ENCODE results near the gene QRICH1.

The QRICH1 gene

GRCh38 chr3:49017229-49017970 is 76.5 kb downstream of the QRICH1 start:
- Histone ChIP-seq H2BK120ac (ENCODE audit: insufficient read depth, low read length, poor library complexity) (no peak overlapping the region), H3K79me2 (ENCODE audit: control insufficient read depth, insufficient read depth, low read length, poor library complexity) (peaks cover 17% of the 10 kb centered on the region), H3K14ac (ENCODE audit: low read length) (peak overlapping the region; percentile 32), H2AFZ (ENCODE audit: insufficient read depth, low read length, poor library complexity) (peak overlapping the region; percentile 14), H3K4me1 (ENCODE audit: control insufficient read depth in 1 of 2, insufficient read depth in 2 of 2, low read length in 2 of 2) (peaks cover 7 to 17% of the 10 kb centered on the region in 2 experiments), H3K9me3 (ENCODE audit: insufficient read depth, low read depth, low read length) (peaks cover 2% of the 10 kb centered on the region), H3K9ac (ENCODE audit: low read length) (peak overlapping the region; percentile 67), H3K27ac (ENCODE audit: low read depth, low read length) (peak overlapping the region; percentile 59), H3K23ac (ENCODE audit: low read length) (no peak overlapping the region), H2BK5ac (ENCODE audit: low read depth, low read length, poor library complexity) (no peak overlapping the region), H4K8ac (ENCODE audit: low read depth, low read length) (peak overlapping the region; percentile 85), H2BK12ac (ENCODE audit: low read length) (no peak overlapping the region), H3K4ac (ENCODE audit: low read depth, low read length) (no peak overlapping the region), H3K27me3 (ENCODE audit: insufficient read depth, low read length) (no peaks in the 10 kb centered on the region), H3K4me3 (ENCODE audit: low read depth, low read length) (peak overlapping the region; percentile 88), H4K91ac (ENCODE audit: low read depth, low read length) (peak overlapping the region; percentile 67), H3K18ac (ENCODE audit: low read length) (peak overlapping the region; percentile 9), H3K36me3 (ENCODE audit: control insufficient read depth in 1 of 2, insufficient read depth in 2 of 2, low read length in 2 of 2) (peaks cover 46 to 48% of the 10 kb centered on the region in 2 experiments), H3K4me2 (ENCODE audit: low read length) (peak overlapping the region; percentile 86), H4K12ac (ENCODE audit: low read depth, low read length) (peak overlapping the region; percentile 3), H2AK5ac (ENCODE audit: low read length) (peak overlapping the region; percentile 9), H3K79me1 (ENCODE audit: low read length) (peaks cover 26% of the 10 kb centered on the region)
- peak in 1 of 2 donors; percentile 53 for DNase-seq
- WGBS (ENCODE audit: extremely low coverage, insufficient coverage, insufficient read length) = no CpG with 5 or more reads among the region's 23 CpGs

DNA sequence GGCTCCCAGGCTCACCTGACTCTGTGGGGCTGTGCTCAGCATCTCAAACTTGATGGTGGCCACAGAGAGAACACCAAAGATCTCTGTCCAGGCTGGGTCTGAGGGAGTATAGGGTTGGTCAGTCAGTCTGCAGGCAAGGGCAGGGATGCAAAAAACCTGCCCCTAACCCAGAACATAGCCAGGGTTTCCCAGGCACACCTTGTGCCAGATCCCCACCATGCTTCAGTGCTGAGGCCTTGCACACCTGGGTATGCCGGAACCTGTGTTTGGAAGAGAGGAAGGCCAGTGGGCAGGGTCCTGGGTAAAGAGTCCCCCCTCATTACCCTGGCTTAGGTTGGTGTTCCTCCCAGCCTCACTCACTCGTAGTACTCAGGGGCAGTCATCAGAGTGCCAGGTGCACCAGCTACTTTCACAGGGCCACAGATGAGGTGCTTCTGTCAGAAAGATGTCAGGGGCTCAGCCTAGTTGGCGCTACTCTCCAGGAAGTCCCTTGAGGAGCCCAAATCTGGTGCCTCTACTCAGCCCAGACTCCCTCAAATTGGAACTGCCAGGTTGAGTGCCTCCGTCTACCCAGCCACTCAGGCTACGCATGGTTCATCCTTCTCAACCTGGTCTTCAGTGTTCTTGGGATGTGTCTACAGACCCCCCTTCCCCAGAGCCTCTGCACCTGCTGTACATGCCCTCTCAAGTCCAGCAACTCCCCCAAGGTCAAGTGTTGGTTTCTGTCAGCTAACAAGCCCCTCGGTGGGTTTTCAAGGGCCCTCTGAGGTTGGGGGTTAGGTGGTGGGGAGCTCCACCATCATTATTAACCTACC is 77.2 kb downstream of the QRICH1 start:
- no peak for DNase-seq
- Histone ChIP-seq H3K27ac (ENCODE audit: low read depth, low read length) (no peak overlapping the region), H4K12ac (ENCODE audit: low read depth, low read length) (no peak overlapping the region), H2BK120ac (ENCODE audit: insufficient read depth, low read length, poor library complexity) (no peak overlapping the region), H2BK12ac (ENCODE audit: low read length) (no peak overlapping the region), H3K4me2 (ENCODE audit: low read length) (no peak overlapping the region), H3K23ac (ENCODE audit: low read length) (no peak overlapping the region), H3K79me2 (ENCODE audit: control insufficient read depth, insufficient read depth, low read length, poor library complexity) (peaks cover 12% of the 10 kb centered on the region), H3K14ac (ENCODE audit: low read length) (no peak overlapping the region), H3K4me1 (ENCODE audit: control insufficient read depth in 1 of 2, insufficient read depth in 2 of 2, low read length in 2 of 2) (peaks cover 6 to 16% of the 10 kb centered on the region in 2 experiments), H3K4me3 (ENCODE audit: low read depth, low read length) (no peak overlapping the region), H3K27me3 (ENCODE audit: insufficient read depth, low read length) (no peaks in the 10 kb centered on the region), H3K18ac (ENCODE audit: low read length) (no peak overlapping the region), H3K79me1 (ENCODE audit: low read length) (peaks cover 20% of the 10 kb centered on the region), H2AFZ (ENCODE audit: insufficient read depth, low read length, poor library complexity) (no peak overlapping the region), H2AK5ac (ENCODE audit: low read length) (no peak overlapping the region), H4K8ac (ENCODE audit: low read depth, low read length) (no peak overlapping the region), H3K4ac (ENCODE audit: low read depth, low read length) (no peak overlapping the region), H3K36me3 (ENCODE audit: control insufficient read depth in 1 of 2, insufficient read depth in 2 of 2, low read length in 2 of 2) (peaks cover 53 to 54% of the 10 kb centered on the region in 2 experiments), H3K9ac (ENCODE audit: low read length) (no peak overlapping the region), H2BK5ac (ENCODE audit: low read depth, low read length, poor library complexity) (no peak overlapping the region), H3K9me3 (ENCODE audit: insufficient read depth, low read depth, low read length) (peaks cover 2% of the 10 kb centered on the region), H4K91ac (ENCODE audit: low read depth, low read length) (no peak overlapping the region)
- WGBS (ENCODE audit: extremely low coverage, insufficient coverage, insufficient read length) = no CpG with 5 or more reads among the region's 6 CpGs

GRCh38 chr3:49015765-49016164 is 78.1 kb downstream of the QRICH1 start:
- H2BK5ac ChIP-seq (ENCODE audit: low read depth, low read length, poor library complexity) = no peak overlapping the region
- no peak overlapping the region for H3K27ac ChIP-seq (ENCODE audit: low read depth, low read length)
- H3K79me1 ChIP-seq (ENCODE audit: low read length) = peaks cover 14% of the 10 kb centered on the region
- H2AK5ac ChIP-seq (ENCODE audit: low read length) = no peak overlapping the region
- peaks cover 2% of the 10 kb centered on the region for H3K9me3 ChIP-seq (ENCODE audit: insufficient read depth, low read depth, low read length)
- H3K4me1 ChIP-seq (ENCODE audit: control insufficient read depth in 1 of 2, insufficient read depth in 2 of 2, low read length in 2 of 2) = peaks cover 6 to 16% of the 10 kb centered on the region in 2 experiments
- H3K23ac ChIP-seq (ENCODE audit: low read length) = no peak overlapping the region
- H3K9ac ChIP-seq (ENCODE audit: low read length) = no peak overlapping the region
- H2BK120ac ChIP-seq (ENCODE audit: insufficient read depth, low read length, poor library complexity) = no peak overlapping the region
- no peak overlapping the region for H4K8ac ChIP-seq (ENCODE audit: low read depth, low read length)
- no peak overlapping the region for H4K12ac ChIP-seq (ENCODE audit: low read depth, low read length)
- no peak overlapping the region for H3K14ac ChIP-seq (ENCODE audit: low read length)
- H3K18ac ChIP-seq (ENCODE audit: low read length) = no peak overlapping the region
- H3K36me3 ChIP-seq (ENCODE audit: control insufficient read depth in 1 of 2, insufficient read depth in 2 of 2, low read length in 2 of 2) = peaks cover 57 to 60% of the 10 kb centered on the region in 2 experiments
- no peaks in the 10 kb centered on the region for H3K27me3 ChIP-seq (ENCODE audit: insufficient read depth, low read length)
- DNase-seq = peak in 1 of 2 donors; percentile 18
- peaks cover 8% of the 10 kb centered on the region for H3K79me2 ChIP-seq (ENCODE audit: control insufficient read depth, insufficient read depth, low read length, poor library complexity)
- H2AFZ ChIP-seq (ENCODE audit: insufficient read depth, low read length, poor library complexity) = no peak overlapping the region
- H4K91ac ChIP-seq (ENCODE audit: low read depth, low read length) = no peak overlapping the region
- no peak overlapping the region for H2BK12ac ChIP-seq (ENCODE audit: low read length)
- H3K4ac ChIP-seq (ENCODE audit: low read depth, low read length) = no peak overlapping the region
- WGBS (ENCODE audit: extremely low coverage, insufficient coverage, insufficient read length) = no CpG with 5 or more reads among the region's 6 CpGs
- H3K4me3 ChIP-seq (ENCODE audit: low read depth, low read length) = no peak overlapping the region
- no peak overlapping the region for H3K4me2 ChIP-seq (ENCODE audit: low read length)

DNA sequence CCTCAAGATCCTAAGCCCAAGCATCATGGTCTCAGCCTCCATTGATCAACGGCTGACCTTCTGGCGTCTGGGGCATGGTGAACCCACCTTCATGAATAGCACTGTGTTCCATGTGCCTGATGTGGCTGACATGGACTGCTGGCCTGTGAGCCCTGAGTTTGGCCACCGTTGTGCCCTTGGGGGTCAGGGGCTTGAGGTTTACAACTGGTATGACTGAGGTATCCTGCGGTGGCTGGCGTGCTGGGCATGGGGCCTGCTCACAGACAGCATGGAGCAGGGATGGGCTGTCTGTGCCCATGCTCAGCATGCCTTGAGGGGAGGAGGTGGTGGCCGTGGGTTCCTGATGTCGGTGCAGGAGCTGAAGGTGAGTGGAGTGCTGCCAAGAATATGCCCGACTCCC is 78.8 kb downstream of the QRICH1 start:
- Histone ChIP-seq H3K14ac (ENCODE audit: low read length) (no peak overlapping the region), H4K12ac (ENCODE audit: low read depth, low read length) (no peak overlapping the region), H3K9ac (ENCODE audit: low read length) (no peak overlapping the region), H3K36me3 (ENCODE audit: control insufficient read depth in 1 of 2, insufficient read depth in 2 of 2, low read length in 2 of 2) (peaks cover 57 to 60% of the 10 kb centered on the region in 2 experiments), H3K79me1 (ENCODE audit: low read length) (peaks cover 8% of the 10 kb centered on the region), H3K79me2 (ENCODE audit: control insufficient read depth, insufficient read depth, low read length, poor library complexity) (peaks cover 2% of the 10 kb centered on the region), H2BK120ac (ENCODE audit: insufficient read depth, low read length, poor library complexity) (no peak overlapping the region), H3K27ac (ENCODE audit: low read depth, low read length) (no peak overlapping the region), H4K8ac (ENCODE audit: low read depth, low read length) (no peak overlapping the region), H2BK5ac (ENCODE audit: low read depth, low read length, poor library complexity) (no peak overlapping the region), H3K4me1 (ENCODE audit: control insufficient read depth in 1 of 2, insufficient read depth in 2 of 2, low read length in 2 of 2) (peaks cover 3 to 10% of the 10 kb centered on the region in 2 experiments), H3K27me3 (ENCODE audit: insufficient read depth, low read length) (no peaks in the 10 kb centered on the region), H3K4me3 (ENCODE audit: low read depth, low read length) (no peak overlapping the region), H3K18ac (ENCODE audit: low read length) (no peak overlapping the region), H3K23ac (ENCODE audit: low read length) (no peak overlapping the region), H2BK12ac (ENCODE audit: low read length) (no peak overlapping the region), H3K4me2 (ENCODE audit: low read length) (no peak overlapping the region), H2AK5ac (ENCODE audit: low read length) (no peak overlapping the region), H3K4ac (ENCODE audit: low read depth, low read length) (no peak overlapping the region), H3K9me3 (ENCODE audit: insufficient read depth, low read depth, low read length) (peaks cover 2% of the 10 kb centered on the region), H4K91ac (ENCODE audit: low read depth, low read length) (no peak overlapping the region), H2AFZ (ENCODE audit: insufficient read depth, low read length, poor library complexity) (no peak overlapping the region)
- no peak for DNase-seq
- WGBS (ENCODE audit: extremely low coverage, insufficient coverage, insufficient read length) = no CpG with 5 or more reads among the region's 8 CpGs
